NCI-H146 treated with DMSO at 0.1 percent for 48 hours (cell line): ENCODE results near the gene NFKBIA.
A peak's percentile ranks its signal among the peaks of the same experiment; 100 is the strongest.
"Not testable (repeated sequence)": the region's sequence is repeated elsewhere in the genome, so short reads cannot be mapped to it uniquely, and the experiment has no call there.

Experiments used
- DNase-seq: peaks from one replicate; lab custom pipeline; 2025; ENCODE audit not compliant: unreplicated experiment; lab: John Stamatoyannopoulos, UW

The NFKBIA gene

DNA sequence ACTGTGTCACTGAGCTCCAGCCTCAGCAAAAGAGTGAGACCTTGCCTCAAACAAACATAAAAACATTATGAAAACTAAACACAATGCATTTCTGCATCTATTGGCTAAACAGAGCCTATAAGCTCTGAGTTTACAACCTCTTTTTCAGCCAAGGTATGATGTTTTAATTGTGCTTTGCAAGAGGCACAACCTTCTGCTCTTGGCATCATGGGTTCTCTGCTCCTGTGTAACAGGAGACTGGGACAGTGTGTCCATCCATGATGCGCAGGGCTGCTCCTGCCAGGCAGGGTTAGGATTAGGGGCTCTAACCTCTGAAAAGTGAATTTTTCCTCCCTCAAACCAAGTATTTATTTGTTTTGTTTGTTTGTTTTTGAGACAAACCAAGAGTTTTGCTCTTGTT lies 5.0 kb upstream of the NFKBIA start:
- DNase-seq, result no peak

DNA sequence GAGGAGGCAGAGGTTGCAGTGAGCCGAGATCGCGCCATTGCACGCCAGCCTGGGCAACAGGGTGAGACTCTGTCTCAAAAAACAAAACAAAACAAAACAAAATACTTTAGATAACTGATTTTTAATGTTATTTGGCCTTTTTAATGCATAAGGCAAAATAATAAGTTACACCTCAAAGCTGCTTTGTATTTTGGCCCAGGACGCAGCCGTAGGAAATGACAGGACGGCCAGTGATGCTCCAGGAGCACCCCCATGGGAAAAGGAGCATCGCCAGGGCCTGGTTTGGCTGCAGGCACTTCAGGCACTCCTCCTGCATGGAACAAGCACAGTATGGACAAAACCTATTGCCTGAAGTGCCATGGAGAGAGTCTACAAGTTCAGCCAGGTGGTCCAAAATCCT lies 3.5 kb upstream of the NFKBIA start:
- no peak for DNase-seq

DNA sequence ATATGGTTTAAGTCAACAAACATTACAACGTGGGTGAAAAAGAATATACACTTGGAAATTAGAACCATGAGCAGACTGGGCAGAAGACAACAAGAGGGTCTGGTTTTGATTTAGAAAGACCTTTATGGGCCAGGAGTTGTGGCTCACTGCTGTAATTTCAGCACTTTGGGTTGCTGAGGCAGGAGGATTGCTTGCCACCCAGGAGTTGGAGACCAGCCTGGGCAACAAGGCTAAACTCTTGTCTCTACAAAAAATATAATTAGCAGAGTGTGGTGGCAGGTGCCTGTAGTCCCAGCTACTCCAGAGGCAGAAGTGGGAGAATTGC lies 2.7 kb upstream of the NFKBIA start:
- DNase-seq, result no peak

DNA sequence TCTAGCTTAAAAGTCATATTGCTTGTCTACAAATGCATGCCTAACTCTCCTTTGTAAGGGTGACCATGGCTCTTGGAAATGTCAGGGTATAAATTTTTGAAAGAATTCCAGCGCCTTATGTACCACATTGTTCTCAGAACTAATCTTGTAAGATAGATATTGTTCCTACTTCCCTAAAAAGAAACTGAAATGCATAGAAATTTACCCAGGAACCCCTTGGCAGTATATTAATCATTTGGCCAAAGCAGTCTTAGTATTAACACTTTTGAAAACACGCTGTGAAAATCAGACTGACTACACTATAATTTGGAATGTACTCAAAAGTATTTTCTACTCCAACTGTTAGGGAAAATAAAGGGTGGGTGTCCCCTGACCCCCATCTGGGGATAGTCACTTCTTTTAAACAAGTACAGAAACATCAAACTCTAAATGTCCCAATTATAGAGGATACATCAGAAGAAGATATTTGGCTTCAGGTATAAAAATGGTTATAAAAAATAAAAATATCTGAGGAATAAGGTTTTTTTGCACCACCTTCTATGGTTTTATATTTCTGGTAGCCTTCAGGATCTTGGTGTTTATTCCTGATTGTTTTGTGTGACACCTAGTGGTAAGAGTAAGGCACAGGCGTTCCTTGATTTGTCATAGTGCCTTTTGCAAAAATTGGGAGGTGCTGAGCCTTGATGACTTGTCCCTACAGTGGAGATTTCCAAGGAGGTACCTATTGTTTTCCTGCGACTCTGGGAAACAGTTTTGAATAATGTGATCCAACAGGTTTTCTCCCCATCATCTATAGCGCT lies 2.2 kb upstream of the NFKBIA start:
- peak; percentile 40 for DNase-seq

DNA sequence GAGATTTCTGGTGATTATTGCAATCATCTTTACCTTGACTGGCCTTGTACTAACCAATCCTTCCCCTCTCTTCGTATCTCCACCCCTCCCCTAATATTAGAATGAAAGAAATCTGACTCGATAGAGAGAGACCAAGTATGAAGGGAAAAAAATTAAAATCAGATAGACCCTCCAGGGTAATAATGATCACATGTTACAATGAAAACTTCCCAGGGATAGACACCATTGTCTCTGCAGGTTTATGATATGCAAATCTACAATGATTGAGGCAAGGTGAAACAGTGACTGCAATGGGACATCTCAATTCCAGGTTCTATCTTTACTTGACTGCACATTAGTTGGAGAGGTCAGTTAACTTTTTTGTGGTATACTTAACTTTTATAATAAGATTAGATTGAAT lies 1.5 kb upstream of the NFKBIA start:
- no peak for DNase-seq

DNA sequence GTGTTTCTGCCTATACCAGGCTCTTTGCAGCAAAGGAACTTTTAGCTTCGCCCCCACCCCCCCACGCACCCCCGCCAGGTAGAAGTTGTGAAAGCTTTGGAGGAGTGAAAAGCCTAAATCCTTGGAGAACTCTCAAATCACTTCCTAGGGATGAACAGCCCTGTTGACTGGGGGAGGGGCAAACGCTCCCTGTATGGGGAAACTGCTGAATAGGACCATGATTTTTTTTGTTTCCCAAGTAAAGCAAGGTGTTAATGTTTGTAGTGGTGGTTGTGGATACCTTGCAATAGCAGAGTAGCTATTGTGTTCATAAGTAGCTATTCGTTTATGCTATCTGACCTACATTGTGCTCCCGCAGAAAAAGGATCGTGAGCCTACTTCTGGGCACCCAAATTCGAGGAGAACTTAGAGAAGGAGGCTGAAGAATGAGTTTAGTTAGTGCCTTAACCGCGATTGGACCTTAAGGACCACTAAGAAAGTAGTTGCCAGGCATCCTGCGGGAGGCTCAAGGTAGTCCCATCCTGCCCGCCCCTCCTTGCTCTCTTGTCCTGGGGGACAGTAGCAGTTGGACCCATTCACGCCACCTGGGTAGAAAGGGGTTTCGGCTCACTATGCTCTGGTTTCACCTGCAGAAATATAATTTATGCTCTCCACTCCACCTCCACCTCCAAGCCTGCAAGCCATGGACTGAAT lies 901 bp upstream of the NFKBIA start:
- no peak for DNase-seq

DNA sequence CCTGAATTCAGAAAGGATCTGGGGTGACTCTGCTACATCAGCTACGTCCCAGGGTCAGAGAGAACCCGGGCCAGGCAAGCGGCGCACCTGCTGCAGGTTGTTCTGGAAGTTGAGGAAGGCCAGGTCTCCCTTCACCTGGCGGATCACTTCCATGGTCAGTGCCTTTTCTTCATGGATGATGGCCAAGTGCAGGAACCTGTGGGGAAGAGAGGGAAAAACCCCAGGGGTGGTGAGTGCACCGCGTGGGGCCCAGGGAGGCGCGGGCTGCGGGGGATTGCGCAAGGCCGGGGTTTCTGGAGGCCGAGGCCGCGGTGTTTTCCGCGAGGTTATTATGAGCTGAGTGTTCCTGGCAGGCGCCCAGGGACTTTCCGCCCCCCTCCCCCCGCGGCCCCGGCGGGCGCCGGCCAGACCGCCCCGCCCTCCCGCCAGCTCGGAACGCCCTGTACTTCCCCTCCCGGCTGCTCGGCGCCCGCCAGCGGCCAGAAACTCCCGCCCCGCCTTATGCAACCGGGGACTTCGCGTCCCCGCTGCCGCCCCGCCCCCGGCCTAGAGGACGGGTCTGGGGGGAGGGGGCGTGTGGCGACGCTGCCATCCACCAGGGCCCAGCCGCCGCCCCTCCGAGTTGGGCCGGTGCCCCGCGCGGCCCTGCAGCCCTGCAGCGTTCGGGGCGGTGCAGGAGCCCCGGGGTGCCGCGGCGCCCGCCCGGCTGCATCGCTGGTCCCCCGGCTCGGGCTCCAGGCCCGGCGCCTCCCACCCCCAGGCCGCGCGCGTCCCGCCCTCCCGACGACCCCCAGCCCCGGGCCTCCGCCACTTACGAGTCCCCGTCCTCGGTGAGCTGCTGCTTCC lies 723 bp downstream of the NFKBIA start:
- DNase-seq, result peak; percentile 68

DNA sequence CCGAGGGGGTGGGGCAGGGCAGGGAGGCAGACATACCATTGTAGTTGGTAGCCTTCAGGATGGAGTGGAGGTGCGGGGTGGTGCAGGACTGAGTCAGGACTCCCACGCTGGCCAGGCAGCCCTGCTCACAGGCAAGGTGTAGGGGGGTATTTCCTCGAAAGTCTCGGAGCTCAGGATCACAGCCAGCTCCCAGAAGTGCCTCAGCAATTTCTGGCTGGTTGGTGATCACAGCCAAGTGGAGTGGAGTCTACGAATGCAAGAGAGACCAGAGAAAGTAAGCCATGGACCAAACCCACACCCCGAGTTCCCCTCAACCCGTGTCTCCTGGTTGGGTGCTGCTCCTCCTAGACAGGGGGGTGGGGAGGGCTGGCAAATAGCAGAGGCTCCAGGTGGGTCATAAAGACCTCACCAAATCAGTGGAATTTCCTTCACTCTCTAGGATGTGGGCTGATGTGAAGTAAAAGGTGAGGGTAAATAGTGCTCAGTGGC lies 1.4 kb downstream of the NFKBIA start:
- no peak for DNase-seq

DNA sequence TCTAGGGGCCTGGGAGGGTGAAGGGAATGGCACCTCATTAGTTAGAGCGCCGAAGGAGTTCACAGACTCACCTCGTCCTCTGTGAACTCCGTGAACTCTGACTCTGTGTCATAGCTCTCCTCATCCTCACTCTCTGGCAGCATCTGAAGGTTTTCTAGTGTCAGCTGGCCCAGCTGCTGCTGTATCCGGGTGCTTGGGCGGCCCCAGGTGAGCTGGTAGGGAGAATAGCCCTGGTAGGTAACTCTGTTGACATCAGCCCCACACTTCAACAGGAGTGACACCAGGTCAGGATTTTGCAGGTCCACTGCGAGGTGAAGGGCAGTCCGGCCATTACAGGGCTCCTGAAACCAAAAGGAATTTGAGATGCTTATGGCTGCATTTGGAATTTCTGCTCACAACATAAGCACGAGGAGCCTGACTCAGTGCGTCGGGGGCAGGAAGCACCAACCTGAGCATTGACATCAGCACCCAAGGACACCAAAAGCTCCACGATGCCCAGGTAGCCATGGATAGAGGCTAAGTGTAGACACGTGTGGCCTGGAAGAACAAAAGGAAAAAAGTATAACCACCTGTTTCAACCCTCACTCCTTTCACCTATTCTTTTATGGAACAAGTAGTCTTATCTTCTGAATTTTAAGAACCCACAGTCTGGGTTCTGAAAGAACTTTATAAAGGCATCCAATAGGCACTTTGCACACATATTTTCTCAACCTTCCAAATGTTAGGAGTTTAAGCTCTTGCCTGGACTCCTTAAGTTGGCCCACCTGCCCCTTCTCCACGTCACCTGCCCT lies 2.0 kb downstream of the NFKBIA start:
- DNase-seq, result no peak

DNA sequence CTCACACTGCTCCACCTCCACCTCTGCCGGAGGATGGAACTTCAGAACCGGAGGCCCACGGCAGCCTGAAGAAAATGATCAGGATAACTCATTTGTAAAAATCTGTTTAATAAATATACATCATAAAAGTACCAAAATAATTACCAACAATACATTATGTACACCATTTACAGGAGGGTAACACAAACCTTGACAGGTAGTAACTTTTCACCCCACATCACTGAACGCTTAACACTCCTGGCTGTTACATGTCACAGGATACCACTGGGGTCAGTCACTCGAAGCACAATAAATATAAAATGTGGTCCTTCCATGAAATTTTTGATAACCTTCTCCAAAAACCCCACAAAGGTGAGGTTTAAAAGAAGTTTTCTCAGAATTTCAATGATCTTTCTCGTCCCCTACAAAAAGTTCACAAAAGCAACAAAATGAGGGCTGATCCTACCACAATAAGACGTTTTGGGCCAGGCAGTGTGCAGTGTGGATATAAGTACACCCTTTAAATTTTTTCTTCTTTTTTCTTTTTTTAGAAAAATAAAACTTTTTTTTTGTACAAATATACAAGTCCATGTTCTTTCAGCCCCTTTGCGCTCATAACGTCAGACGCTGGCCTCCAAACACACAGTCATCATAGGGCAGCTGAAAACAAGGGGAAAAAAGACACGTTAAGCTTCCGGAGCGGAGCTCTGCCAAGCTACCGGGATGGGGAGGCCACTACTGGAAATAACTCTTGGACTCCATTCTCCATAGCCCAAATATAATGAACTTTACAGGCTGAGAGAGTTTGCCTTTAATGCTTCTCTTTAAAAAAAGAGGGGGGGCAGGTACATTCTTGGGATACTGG lies 2.9 kb downstream of the NFKBIA start:
- no peak for DNase-seq

DNA sequence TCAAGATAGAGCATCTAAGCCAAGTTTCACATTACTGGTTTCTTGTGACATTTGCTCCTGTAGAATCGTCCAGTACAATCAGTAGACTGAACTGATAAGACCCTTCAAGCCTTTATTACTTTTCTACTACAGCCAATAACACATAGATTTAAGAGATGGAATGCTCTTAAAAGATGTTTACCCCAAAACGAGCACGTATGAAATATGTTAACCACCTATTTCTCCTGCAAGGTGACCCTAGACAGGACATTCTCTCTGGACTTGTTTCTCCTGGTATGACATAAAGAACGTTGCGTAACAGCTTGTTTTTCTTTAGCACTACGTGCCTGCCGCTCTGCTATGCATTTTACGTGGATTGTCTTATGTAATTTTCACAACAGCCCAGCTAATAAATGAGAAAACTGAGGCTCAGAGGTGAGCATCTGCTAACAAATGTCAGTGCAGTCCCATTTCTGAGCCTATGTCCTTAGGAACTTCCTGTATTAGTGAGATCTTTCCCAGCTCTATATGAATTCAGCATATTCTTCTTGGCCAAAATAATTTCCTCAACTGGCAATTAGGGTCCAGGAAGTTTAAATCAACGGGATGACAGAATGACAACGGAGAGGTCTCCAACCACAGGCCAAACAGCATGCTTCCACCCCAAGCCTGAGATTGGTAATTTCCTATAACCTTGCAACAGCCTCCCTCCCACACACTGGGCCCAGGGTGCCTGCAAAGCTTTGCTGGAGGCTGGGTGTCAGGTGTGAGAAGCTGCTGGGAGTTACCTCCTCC lies 3.7 kb downstream of the NFKBIA start:
- DNase-seq, result no peak

DNA sequence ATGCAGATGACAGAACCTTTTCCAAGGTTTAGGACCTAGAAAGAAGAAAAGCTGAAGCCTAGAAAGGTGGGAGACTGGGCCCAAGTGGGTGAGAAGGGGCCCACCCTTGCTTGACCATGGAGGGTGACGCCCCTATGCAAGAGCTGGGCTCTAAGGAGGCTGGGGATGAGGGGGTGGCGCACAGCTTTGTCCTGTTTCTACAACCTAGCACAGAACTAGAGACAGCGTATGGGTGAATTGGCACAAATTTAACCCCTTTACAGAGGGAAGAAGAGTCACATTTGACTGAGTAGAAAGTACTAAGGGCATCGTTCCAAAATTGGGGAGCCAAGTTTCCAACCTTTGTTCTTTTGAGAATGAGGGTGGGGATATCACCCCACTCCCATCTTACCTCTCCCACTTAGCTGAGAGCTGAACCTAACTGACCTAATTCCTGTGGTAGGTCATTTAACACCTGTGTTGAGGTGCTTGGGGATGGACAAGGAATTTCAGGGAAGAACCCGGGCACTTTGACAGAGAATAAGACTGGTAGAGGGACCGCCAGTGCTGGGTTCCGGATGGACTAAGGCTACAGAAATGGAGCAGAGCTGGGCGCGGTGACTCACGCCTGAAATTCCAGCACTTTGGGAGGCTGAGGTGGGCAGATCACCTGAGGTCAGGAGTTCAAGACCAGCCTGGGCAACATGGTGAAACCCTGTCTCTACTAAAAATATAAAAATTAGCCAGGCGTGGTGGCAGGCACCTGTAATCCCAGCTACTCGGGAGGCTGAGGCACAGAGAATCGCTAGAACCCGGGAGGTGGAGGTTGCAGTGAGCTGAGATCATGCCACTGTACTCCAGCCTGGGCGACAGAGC lies 5.2 kb downstream of the NFKBIA start:
- no peak for DNase-seq

DNA sequence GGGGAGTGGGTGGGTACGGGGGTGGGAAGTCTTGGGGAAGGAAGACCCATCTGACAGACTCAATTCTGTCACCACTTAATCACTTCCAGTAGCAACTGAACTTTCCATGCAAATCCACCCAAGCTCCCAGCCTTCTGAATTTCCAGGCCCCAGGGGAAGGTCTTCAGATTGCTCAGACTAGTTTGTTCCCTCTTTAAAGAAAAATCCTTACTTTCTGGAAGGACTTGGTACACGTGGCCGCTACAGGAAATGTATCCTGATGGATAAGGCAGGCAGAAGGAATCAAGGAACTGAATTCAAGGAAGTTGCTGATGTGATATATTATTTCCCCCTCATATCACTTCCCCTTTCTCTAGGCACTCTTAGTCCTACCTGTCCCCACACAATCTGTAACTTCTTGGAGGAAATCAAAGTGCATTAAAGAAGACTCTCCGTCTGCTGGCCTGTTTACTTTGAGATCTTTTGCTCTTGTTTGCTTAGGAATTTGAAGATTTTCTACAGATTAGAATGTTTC lies 6.4 kb downstream of the NFKBIA start:
- DNase-seq, result no peak

DNA sequence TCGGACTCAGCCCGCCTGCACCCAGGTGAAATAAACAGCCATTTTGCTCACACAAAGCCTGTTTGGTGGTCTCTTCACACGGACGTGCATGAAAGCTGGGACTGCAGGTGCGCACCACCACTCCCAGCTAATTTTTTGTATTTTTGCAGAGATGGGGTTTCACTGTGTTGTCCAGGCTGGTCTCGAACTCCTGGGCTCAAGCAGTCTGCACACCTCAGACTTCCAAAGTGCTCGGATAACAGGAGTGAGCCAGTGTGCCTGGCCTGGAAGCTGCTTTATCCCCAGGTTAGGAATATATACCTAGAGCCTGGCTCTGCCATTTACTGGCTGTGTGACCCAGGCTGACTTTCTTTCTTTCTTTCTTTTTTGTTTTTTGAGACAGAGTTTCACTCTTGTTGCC lies 7.9 kb downstream of the NFKBIA start:
- DNase-seq, result not testable (repeated sequence)

DNA sequence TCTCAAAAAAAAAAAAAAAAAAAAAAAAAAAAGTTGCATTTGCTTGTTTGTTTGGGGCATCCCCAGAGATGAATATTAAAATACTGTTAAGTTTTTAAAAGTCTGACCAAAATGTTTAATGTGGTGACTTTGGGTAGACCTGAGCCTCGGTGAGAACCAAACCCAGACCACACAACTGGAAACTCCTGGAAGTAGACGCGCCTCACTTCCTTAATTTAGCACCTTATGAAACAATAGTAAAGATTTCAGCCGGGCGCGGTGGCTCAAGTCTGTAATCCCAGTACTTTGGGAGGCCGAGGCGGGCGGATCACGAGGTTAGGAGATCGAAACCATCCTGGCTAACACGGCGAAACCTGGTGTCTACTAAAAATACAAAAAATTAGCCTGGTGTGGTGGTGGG lies 9.3 kb downstream of the NFKBIA start:
- DNase-seq, result no peak

DNA sequence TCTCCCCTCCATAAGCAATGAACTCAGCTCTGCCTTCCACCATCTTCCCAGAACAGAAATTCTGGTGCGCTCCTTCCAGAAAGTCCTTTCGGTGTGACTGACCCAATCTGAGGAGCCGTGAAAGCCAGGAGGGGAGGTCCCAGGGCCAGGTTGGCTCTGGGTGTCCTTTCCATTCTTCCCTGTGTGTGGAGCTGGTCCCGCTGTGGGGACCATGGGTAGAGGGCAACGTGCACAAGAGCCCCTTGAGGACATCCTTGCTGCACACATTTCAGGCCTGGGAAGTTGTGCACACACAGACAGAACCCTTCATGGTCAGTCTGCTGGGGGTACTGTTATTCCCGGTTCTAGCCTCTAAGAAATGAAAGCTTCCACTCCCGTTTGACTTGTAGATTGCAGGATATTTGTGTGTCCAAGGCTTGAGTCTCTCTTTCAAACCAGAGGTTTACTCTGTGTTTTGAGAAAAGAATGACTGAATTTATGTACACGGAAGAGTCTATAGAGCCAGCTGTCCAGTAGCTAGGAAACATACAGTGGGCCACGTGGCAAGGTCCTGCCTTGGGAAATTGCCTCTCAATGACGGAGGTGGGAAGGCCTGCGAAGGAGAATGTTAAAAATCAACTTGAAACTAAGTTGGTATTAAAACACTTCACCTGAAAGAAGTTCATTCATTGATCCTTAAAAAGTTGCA lies 10.1 kb downstream of the NFKBIA start:
- DNase-seq, result no peak

DNA sequence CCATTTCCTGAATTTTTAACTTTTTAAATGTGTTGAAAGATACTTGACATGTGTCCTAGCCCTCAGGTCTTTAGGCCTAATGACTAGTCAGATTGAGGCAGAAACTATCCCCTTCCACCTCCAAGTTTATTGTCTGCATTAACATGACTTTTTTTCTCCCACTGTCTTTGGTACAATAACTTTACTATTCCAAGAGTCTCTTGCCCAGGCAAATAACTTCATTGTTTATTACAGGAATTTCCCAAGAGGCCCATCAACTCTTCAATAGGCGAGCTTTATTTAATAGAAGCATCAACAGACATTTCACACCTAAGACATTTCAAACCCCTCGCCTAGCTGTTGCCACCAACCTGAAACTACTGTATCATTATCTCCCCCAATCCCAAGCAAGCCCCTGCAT lies 10.7 kb downstream of the NFKBIA start:
- no peak for DNase-seq

DNA sequence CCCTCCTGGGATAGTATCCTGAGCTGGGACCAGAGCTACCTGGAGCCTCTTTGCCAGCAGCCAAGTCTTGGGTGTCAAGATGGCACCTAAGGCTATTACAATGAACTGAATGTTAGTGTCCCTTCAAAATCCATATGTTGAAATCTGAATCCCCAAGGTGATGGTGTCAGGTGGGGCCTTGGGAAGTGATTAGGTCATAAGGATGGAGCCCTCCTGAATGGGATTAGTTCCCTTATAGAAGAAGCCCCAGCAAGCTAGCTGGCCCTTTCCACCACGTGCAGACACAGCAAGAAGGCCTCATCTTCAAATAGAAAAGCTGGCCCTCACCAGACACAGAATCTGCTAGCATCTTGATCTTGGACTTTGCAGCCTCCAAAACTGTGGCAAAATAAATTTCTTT lies 12.4 kb downstream of the NFKBIA start:
- no peak for DNase-seq
